ENCODE measurements around the gene TOR2A. TPM values are rescaled to one million over a fixed set of nuclear protein-coding genes. Genes with fewer than 3 reads are reported as not detected.

The TOR2A gene
- total and polyA plus RNA-seq, 2 of the 8 experiments (the other 6 are each of a cell fraction or from before 2014, with no cell fraction given) = 18.7 to 24.9 TPM

DNA sequence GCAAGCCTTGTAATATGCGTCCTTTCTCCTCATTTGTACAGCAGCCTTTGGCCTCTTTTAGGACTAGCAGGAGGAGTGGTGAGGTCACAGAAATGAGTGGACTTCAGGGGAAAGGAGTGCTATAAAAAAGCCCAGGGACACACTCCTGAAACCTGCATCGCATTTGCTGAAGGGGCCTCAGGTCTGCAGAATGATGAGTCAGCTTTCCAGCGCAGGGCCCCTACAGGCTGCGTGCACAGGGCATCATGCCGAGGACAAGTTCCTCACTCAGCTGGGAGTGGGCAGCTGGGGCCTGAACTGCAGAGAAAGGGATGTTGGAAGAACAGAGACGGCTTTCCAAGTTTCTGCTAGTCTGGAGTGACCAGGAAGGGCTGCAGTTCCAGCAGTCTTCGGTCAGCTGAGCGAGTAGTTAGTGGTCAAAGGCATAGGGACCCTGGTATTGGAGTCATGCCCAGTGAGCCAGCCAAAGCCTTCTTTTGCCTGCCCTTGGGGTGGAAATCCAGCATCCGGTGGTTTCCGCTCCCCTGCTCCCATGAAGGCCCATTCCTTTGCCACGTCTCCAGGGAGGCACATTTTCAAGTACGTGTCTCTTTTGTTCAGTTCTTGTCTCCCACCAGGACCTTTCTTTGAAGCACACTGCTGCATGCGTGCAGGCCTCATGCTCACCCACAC lies 45.6 kb downstream of the TOR2A start (continued):
- no peak for TF ChIP-seq KDM5A (IDR thresholded peaks at IDR 0.05; ENCODE audit: low read length)
